Measurements from ENCODE around the gene EFCAB6. TPM values are rescaled to one million over a fixed set of nuclear protein-coding genes. Genes with fewer than 3 reads are reported as not detected.

EFCAB6 gene
- total and polyA plus RNA-seq, 2 donors (not counting 3 experiments of a cell fraction or from before 2014, with no cell fraction given): 0.07 to 0.31 TPM

- Histone ChIP-seq H3K4me2 (ENCODE audit: insufficient read depth, low read length) (no peak overlapping the region), H3K4me1 (ENCODE audit: control insufficient read depth, extremely low read depth, insufficient read depth, low read length) (no peaks in the 10 kb centered on the region), H3K36me3 (ENCODE audit: control insufficient read depth in 2 of 2, extremely low read depth in 1 of 2, insufficient read depth in 2 of 2, low read length in 2 of 2) (no peaks in the 10 kb centered on the region), H3K9ac (replicated peaks; ENCODE audit: extremely low read depth, insufficient read depth, low read length) (no peak overlapping the region), H3K4me3 (replicated peaks in 1 of 3; ENCODE audit: insufficient read depth in 1 of 3, low read depth in 1 of 3, low read length in 3 of 3) (no peak overlapping the region), H4K20me1 (replicated peaks; ENCODE audit: control insufficient read depth, extremely low read depth, insufficient read depth, low read length) (no peaks in the 10 kb centered on the region), H3K79me2 (ENCODE audit: control insufficient read depth, insufficient read depth, low read length) (no peaks in the 10 kb centered on the region), H3K9me3 (replicated peaks; ENCODE audit: control insufficient read depth, insufficient read depth, low read length) (no peaks in the 10 kb centered on the region), H3K9me1 (replicated peaks; ENCODE audit: control insufficient read depth, extremely low read depth, insufficient read depth, low read length) (no peaks in the 10 kb centered on the region), H2AFZ (ENCODE audit: low read depth, low read length) (no peak overlapping the region), H3K27me3 (ENCODE audit: control insufficient read depth in 2 of 2, insufficient read depth in 2 of 2, low read length in 2 of 2) (no peaks in the 10 kb centered on the region), H3K27ac (ENCODE audit: insufficient read depth, low read depth, low read length) (no peak overlapping the region)
- dilution Hi-C loops (cut with MboI; ENCODE audit: extremely low pct_ligation_motif_present, low sequenced_read_pairs): no loop called here
- DNase-seq (ENCODE audit: low read depth, low spot score) (no peak), FAIRE-seq (no peak)
- no TSS peak for BruUV-seq (replicated peaks)
- CTCF ChIA-PET: no interaction called here
- TF ChIP-seq FOS (IDR thresholded peaks at IDR 0.05; ENCODE audit: borderline replicate concordance, insufficient read depth, low read length) (no peak), POLR2AphosphoS5 (IDR thresholded peaks at IDR 0.05; ENCODE audit: insufficient read depth, low read depth, low read length) (no peak), MAX (IDR thresholded peaks at IDR 0.05; ENCODE audit: insufficient read depth, insufficient read length) (no peak), CTCF (IDR thresholded peaks at IDR 0.05; ENCODE audit: extremely low read depth in 1 of 2, insufficient read depth in 1 of 2, low read depth in 1 of 2, low read length in 2 of 2) (no peak), JUN (IDR thresholded peaks at IDR 0.05; ENCODE audit: borderline replicate concordance, insufficient read depth, insufficient read length, low read depth) (no peak), EZH2 (IDR thresholded peaks at IDR 0.05; ENCODE audit: borderline replicate concordance, low read depth, low read length, severe bottlenecking) (no peak), MYC (IDR thresholded peaks at IDR 0.05; ENCODE audit: low read depth, low read length) (no peak), GATA2 (IDR thresholded peaks at IDR 0.05; ENCODE audit: insufficient read depth, insufficient read length, low read depth, low read length) (no peak)
- intact Hi-C loops (cut with micrococcal nuclease): no loop called here
- POLR2A ChIA-PET: no interaction called here
Observed at GRCh38 chr22:43520632-43521039, 291.5 kb downstream of the EFCAB6 start.

Measured in endothelial cell of umbilical vein (primary cell).